IPS-18c (cell line): Measurements from ENCODE around the gene TTN.
"Not testable (repeated sequence)": the region's sequence is repeated elsewhere in the genome, so short reads cannot be mapped to it uniquely, and the experiment has no call there.

Source experiments
- H3K4me3 ChIP-seq: 2 replicates; pipeline ENCODE4 v1.7.0; 2013; ENCODE audit warnings: low read depth, mild to moderate bottlenecking, low read length, moderate library complexity; ENCODE audit not compliant: insufficient read depth
- H3K9me3 ChIP-seq: one replicate; pipeline ENCODE4 v1.6.1; 2013; ENCODE audit warnings: mild to moderate bottlenecking, low read length, moderate library complexity; ENCODE audit not compliant: control insufficient read depth, insufficient read depth

Gene TTN

DNA sequence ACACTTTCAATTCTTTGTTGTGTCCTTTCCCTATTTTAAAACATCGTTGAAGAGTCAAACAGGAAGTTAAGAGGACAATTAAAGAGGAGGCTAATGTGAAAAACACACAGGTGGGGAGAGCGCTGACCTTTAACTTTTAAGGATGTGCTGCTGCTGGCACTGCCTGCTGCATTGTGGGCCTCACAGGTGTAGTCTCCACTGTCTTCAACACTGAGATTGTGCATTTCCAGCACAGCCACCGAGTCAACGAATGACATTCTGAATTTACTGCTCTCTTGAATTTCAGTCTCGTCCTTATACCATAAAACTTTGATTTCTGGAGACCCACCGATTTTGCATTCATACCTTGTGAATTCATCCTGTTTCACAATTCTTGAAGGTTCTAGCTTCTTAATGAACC lies 91.9 kb downstream of the TTN start:
- no peak overlapping the region for H3K4me3 ChIP-seq
- H3K9me3 ChIP-seq = no peaks in the 10 kb centered on the region

DNA sequence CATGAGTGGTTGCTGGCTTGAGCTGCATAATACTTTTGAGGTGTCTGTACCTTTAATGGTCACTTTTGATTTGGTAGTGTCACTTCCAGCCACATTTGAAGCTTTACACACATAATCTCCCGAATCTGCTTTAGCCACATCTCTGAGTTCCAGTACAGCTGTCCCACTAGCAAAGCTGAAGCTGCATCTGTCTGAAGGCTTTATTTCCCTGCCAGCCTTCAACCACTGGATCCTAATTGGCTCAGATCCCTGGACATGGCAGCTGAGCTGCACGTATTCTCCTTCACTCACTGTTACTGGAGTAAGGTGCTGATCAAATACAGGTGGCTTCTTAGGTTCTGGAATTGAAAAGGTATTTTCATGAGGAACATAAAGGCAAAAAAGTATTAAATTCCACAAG lies 99.7 kb downstream of the TTN start:
- H3K4me3 ChIP-seq = no peak overlapping the region
- H3K9me3 ChIP-seq = no peaks in the 10 kb centered on the region

DNA sequence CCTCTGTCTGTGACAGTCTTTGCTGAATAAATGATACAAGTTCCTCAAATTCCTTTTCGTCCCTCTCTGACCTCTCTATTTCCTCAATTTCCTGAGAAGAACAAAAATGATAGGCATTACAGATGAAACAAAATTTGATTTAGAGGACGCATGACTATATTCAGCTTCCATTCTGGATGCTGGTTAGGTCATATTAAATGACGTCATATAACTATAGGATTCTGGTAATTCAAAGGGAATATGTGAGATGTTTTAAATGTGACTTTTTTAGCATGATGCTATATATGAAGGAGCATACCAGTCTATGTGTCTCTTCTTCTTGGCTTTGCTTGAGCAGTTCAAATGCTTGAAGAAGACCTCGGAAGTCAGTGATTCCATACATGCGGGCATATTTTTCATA lies 102.3 kb downstream of the TTN start:
- Histone ChIP-seq H3K9me3 (no peaks in the 10 kb centered on the region), H3K4me3 (no peak overlapping the region)

GRCh38 chr2:178702361-178702760 lies 104.9 kb downstream of the TTN start:
- no peak overlapping the region for H3K4me3 ChIP-seq
- no peaks in the 10 kb centered on the region for H3K9me3 ChIP-seq

- no peak overlapping the region for H3K4me3 ChIP-seq
- H3K9me3 ChIP-seq = no peaks in the 10 kb centered on the region
These were observed 106.3 kb downstream of the TTN start for GRCh38 chr2:178700922-178701342.

DNA sequence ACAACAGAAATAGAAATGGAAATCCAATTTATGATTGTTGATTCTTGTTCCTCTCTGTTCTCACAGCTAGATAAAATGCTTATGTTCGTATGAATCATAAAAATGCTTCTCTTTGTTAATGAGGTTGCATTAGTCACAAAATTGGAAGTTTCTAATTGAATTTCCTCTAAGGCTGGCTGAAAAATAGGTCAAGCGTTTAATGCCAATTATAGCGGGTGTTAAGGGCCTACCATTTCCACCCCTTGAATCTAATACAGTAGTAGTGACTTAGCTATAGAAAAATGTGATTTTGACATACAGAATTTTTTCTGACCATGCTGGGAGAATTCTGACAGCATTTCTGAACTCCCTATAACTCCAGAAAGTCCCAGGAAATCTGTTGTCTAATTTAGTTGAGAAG lies 107.1 kb downstream of the TTN start:
- Histone ChIP-seq H3K4me3 (no peak overlapping the region), H3K9me3 (no peaks in the 10 kb centered on the region)

DNA sequence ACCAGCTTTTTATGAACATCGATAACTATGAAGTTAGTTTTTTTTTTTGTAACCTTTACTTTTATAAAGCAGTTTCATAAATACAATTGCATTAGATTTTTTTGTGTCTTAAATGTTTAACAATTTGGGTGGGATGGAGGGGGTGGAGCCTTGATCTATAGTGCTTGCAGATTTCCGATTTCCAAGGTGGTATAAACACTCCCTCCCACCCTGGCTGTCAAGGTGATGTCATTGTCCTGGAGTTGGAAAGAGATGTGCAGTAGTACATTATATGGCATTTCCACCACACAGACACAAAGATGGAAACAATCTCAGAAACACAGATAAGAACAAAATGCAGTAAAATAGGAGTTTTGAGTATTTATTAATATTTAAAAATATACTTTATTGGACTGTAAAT lies 114.4 kb downstream of the TTN start:
- Histone ChIP-seq H3K9me3 (no peaks in the 10 kb centered on the region), H3K4me3 (no peak overlapping the region)

- no peaks in the 10 kb centered on the region for H3K9me3 ChIP-seq
- no peak overlapping the region for H3K4me3 ChIP-seq
These were observed 117.4 kb downstream of the TTN start for GRCh38 chr2:178689808-178690207.

DNA sequence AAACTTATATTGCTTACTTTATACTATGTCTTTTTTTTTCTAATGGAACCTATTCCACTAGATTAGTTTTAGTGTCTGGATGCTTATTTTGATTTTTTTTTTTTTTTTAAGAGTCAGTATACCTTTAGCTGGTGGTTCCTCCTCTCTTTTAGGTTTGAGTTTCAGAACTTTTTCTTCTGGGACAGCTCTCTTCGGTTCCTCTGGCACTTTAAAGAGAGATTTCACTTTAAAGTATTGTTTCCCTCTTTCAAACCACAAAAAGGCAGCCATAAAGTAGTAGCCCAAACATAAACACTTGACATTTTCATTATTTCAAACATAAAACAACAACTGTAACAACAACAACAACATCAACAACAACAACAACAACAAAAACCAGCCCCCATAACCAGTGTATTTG lies 123.3 kb downstream of the TTN start:
- H3K4me3 ChIP-seq = no peak overlapping the region
- H3K9me3 ChIP-seq = no peaks in the 10 kb centered on the region

DNA sequence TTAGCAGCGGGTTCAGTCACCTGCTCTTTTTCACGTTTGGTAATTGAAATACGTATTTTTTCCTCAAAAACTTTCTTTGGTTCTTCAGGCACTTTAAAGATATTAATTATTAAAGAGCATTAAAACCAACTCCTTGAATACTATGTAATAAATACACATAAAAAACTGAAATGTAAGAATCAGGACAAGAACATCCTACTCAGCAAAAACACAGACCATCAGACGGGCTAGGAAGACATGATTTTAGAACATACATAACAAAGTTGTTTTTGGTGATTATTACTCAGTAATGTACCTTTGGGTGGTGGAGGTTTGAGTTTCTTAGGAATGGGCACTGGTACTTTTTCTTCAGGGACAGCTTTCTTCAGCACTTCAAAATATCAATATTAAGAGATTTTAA lies 126.1 kb downstream of the TTN start:
- Histone ChIP-seq H3K4me3 (no peak overlapping the region), H3K9me3 (no peaks in the 10 kb centered on the region)

- no peaks in the 10 kb centered on the region for H3K9me3 ChIP-seq
- no peak overlapping the region for H3K4me3 ChIP-seq
These were observed 127.3 kb downstream of the TTN start for GRCh38 chr2:178679891-178680290.

GRCh38 chr2:178677599-178677998 lies 129.6 kb downstream of the TTN start:
- H3K9me3 ChIP-seq = no peaks in the 10 kb centered on the region
- no peak overlapping the region for H3K4me3 ChIP-seq

GRCh38 chr2:178676046-178676445 lies 131.2 kb downstream of the TTN start:
- Histone ChIP-seq H3K4me3 (no peak overlapping the region), H3K9me3 (no peaks in the 10 kb centered on the region)

DNA sequence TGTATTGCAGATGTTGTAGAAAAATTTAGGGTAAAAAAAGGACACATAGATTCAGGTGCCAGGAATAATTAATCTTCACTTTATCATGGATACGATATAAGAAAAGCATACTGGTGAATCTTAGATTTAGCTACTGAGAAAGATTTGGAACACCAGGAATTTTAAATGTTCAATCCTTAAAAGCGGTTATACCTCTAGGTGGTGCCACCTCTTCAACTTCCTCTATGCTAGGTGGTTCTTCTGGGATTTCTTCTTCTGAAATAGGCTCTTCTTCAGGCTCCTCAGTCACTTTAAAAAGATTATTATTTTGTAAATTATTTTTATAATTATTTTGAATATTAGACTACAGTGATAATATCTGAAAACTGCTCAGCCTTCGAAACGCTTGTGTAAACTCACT lies 133.1 kb downstream of the TTN start:
- no peaks in the 10 kb centered on the region for H3K9me3 ChIP-seq
- no peak overlapping the region for H3K4me3 ChIP-seq

DNA sequence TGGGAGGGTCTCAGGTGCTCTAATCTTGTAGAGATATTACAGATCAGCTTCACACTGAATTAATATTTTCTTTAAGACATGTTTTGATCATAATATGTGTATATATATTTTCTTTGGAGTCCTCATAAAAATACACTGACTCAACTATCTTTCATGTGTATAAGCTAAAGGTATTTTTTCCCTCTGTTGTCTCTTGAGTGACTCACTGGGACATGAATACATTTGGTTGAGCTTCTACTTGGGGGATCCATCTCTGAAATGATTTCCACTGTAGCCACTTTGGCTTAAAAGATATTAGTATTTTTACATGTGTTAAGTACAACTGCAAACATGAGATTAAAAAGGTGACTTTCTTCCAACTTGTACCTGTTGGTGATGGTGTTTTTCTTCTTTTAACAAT lies 140.8 kb downstream of the TTN start:
- Histone ChIP-seq H3K4me3 (no peak overlapping the region), H3K9me3 (no peaks in the 10 kb centered on the region)

- H3K4me3 ChIP-seq, H3K9me3 ChIP-seq: not testable (repeated sequence)
These were observed 148.7 kb downstream of the TTN start for GRCh38 chr2:178658480-178658879.

DNA sequence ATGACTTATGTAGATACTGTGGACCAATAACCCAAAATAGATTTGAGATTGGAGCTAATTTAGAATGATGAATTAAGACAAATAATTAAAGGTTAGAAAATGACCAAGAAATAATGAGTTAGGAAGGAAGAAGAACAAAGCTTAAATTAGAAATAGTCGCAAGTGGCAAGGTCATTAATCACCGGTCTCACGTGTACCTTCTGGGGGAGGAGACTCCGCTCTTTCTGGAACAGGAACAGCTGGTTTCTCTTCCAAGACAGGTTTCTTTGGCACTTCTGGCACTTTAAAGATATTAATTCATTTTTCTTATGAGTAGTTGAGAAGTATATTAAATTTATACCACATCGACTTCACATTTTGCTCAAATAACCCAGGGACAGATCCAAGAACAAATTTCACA lies 156.7 kb downstream of the TTN start:
- Histone ChIP-seq H3K4me3 (no peak overlapping the region), H3K9me3 (no peaks in the 10 kb centered on the region)

GRCh38 chr2:178644919-178645318 lies 162.3 kb downstream of the TTN start:
- Histone ChIP-seq H3K4me3 (no peak overlapping the region), H3K9me3 (no peaks in the 10 kb centered on the region)

- Histone ChIP-seq H3K4me3 (no peak overlapping the region), H3K9me3 (no peaks in the 10 kb centered on the region)
These were observed 165.7 kb downstream of the TTN start for GRCh38 chr2:178641498-178641897.

DNA sequence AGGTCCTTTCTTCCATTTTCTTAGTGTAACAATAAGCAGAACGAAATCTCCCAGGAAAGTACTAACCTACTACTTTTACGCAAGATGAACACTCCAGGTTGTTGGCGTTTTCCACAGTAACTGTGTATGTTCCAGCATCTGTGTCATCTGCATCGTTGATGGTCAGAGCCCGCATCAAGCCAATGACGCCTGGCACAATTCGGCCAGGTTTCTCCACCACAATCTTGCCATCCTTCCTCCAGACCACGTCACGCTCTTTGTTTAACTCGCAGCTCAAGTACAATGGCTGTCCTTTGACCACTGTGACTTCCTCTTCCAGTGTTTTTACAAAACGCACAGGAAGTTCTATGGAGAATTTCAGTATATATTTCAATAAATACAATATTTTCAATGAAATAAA lies 171.3 kb downstream of the TTN start:
- no peaks in the 10 kb centered on the region for H3K9me3 ChIP-seq
- H3K4me3 ChIP-seq = no peak overlapping the region
